OCI-LY3 (cell line): Measurements from ENCODE around the gene RNF40.

ENCODE experiments used
- H2AFZ ChIP-seq: fragments of 200-600, 300-600 bp; shearing (Covaris generic); 2 replicates; pipeline ENCODE4 v1.6.0; 2014; ENCODE audit warnings: antibody characterized with exemption, low read depth, low read length
- H3K27ac ChIP-seq: fragments of 200-600, 300-600 bp; sonication (generic); 2 replicates; pipeline ENCODE4 v1.5.1; 2014; ENCODE audit warnings: mild to moderate bottlenecking, low read length, moderate library complexity, mixed read lengths
- H3K27me3 ChIP-seq: fragments of 200-600, 300-600 bp; sonication (generic); 2 replicates; pipeline ENCODE4 v1.6.1; 2014; ENCODE audit warnings: low read depth, low read length, mixed read lengths
- H3K36me3 ChIP-seq: fragments of 200-600, 300-600 bp; sonication (generic); replicated peaks from 2 replicates; pipeline ENCODE3; 2014; ENCODE audit warnings: low read depth, low read length, mixed read lengths
- H3K4me1 ChIP-seq: fragments of 300-600, 200-600 bp; sonication (generic); 2 replicates; pipeline ENCODE4 v1.6.1; 2014; ENCODE audit warnings: low read length, mixed read lengths
- H3K4me2 ChIP-seq: fragments of 200-600, 300-600 bp; sonication (generic); 2 replicates; pipeline ENCODE4 v1.6.1; 2014; ENCODE audit warnings: low read length, mixed read lengths
- H3K4me3 ChIP-seq: fragments of 300-600, 200-600 bp; sonication (generic); 2 replicates; pipeline ENCODE4 v1.5.1; 2014; ENCODE audit warnings: antibody characterized with exemption, mild to moderate bottlenecking, low read length, moderate library complexity
- H3K79me2 ChIP-seq: fragments of 300-600, 200-600 bp; shearing (Covaris generic); 2 replicates; pipeline ENCODE4 v1.6.1; 2014; ENCODE audit warnings: mild to moderate bottlenecking, low read length, mixed read lengths
- H3K9ac ChIP-seq: fragments of 300-600, 200-600 bp; shearing (Covaris generic); 2 replicates; pipeline ENCODE4 v1.6.0; 2014; ENCODE audit warnings: mild to moderate bottlenecking, low read length, moderate library complexity
- H3K9me3 ChIP-seq: fragments of 200-600, 300-600 bp; shearing (Covaris generic); 2 replicates; pipeline ENCODE4 v1.6.1; 2014; ENCODE audit warnings: low read length, mixed read lengths; ENCODE audit not compliant: insufficient read depth
- H4K20me1 ChIP-seq: fragments of 200-600, 300-600 bp; sonication (generic); 2 replicates; pipeline ENCODE4 v1.6.1; 2016; ENCODE audit warnings: low read length, mixed read lengths; ENCODE audit not compliant: insufficient read depth
- EZH2phosphoT487 ChIP-seq: fragments of 200-600 bp; shearing (Covaris generic); IDR thresholded peaks from 2 replicates; pipeline ENCODE4 v1.6.1; 2018; ENCODE audit warnings: antibody characterized with exemption, mixed run types, low read depth
- TF ChIP-seq, protein P1 (sequence below): fragments of 200-600, 300-600 bp; sonication (generic); IDR thresholded peaks from 2 replicates; pipeline ENCODE4 v1.5.1; 2014; ENCODE audit warnings: antibody characterized with exemption, low read length, low read depth

RNF40 gene

DNA sequence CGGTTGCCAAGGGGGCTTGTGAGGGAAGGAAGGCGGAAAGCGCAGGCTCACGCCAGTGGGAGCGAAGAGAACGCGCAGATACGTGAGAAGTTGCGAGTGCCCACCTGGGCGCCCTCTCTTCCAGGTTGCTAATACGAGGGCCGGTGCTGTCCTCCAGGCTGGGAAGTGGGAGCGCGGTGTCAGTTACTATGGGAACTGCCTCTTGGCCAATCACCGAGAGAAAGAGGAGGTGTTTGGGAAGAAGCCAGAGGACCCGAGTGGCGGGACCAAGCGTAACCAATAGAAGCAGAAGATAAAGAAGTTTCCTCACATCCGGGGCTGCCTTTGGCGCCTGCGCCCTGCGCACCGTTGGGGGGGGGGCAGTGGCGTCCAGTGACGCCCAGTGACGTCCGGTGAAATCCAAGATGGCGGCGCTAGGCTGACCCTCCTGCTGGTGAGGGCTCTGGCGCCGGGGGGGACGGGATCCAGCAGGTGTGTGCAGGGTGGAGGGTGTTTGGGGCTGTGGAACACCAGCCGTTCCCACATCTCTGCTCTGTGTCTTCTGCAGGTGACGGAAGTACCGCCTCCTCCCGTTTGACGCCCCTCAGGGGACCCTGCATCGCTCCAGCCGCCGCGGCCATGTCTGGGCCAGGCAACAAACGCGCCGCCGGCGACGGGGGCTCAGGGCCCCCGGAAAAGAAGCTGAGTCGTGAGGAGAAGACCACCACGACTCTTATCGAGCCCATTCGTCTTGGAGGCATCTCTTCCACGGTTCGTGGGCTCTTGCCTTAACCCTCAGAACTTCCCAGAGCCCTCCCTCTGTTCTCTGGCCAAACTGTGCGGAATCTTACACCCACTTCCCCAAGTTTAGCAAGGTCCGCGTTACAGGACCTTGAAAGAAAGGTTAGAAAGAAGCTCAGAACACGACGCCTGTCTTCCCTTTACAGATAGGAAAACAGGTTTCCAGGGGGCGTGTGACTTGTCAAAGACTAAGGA, at the start of gene RNF40, which contains the start of gene CFAP119:
Gene RNF40, plus strand, starts transcription at position 395 of the 975 bp plus-strand sequence. Its CDS starts 224 bp downstream, at position 619.
Gene CFAP119, minus strand, starts transcription at position 135 of the 975 bp plus-strand sequence. CDS start 314 bp downstream, outside the sequence.
- H3K79me2 ChIP-seq, result peaks cover 20% of the 10 kb centered on the region
- H3K9ac ChIP-seq, result peak within 1 kb of the TSS; percentile 73
- H4K20me1 ChIP-seq, result no peaks in the 10 kb centered on the region
- peak within 1 kb of the TSS; percentile 78 for H3K4me2 ChIP-seq
- peak within 1 kb of the TSS; percentile 32; the same call in 1 of the 2 replicates for H2AFZ ChIP-seq
- no peak for TF ChIP-seq EZH2phosphoT487
- TF ChIP-seq, protein P1, sequence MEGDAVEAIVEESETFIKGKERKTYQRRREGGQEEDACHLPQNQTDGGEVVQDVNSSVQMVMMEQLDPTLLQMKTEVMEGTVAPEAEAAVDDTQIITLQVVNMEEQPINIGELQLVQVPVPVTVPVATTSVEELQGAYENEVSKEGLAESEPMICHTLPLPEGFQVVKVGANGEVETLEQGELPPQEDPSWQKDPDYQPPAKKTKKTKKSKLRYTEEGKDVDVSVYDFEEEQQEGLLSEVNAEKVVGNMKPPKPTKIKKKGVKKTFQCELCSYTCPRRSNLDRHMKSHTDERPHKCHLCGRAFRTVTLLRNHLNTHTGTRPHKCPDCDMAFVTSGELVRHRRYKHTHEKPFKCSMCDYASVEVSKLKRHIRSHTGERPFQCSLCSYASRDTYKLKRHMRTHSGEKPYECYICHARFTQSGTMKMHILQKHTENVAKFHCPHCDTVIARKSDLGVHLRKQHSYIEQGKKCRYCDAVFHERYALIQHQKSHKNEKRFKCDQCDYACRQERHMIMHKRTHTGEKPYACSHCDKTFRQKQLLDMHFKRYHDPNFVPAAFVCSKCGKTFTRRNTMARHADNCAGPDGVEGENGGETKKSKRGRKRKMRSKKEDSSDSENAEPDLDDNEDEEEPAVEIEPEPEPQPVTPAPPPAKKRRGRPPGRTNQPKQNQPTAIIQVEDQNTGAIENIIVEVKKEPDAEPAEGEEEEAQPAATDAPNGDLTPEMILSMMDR, result no peak
- H3K27me3 ChIP-seq, result no peaks in the 10 kb centered on the region
- H3K4me3 ChIP-seq, result peak within 1 kb of the TSS; percentile 81
- H3K36me3 ChIP-seq, result peaks cover 41% of the 10 kb centered on the region
- H3K27ac ChIP-seq, result peak within 1 kb of the TSS; percentile 50
- H3K4me1 ChIP-seq, result peaks cover 17% of the 10 kb centered on the region
- H3K9me3 ChIP-seq, result no peaks in the 10 kb centered on the region

DNA sequence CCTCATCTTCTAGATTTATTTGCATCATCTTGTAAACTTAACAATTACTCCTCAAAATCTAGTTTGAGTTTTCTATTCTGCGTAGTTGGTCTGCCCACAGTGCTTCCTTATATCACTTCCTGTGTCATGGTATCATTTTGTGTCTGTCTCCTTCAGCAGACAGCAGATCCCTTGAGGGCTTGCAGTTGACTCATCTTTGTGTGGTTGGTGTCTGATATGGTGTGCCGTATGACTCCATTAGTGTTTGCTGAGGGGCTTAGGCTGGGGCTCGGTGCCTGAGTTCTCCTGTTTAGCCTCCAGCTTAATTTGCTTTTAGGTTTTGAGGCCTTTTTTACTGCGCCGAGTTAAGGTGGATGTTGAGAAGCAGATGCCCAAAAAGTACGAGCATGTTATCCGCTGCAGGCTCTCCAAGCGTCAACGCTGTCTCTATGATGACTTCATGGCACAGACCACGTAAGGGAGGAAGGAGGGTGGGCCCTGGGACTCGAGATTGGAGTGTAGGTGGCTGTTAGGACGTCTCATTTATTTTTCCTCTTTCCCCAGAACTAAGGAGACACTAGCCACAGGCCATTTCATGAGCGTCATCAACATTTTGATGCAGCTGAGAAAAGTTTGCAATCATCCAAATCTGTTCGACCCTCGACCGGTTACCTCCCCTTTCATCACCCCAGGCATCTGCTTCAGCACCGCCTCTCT, 46.2 kb upstream of the RNF40 start:
- H3K27ac ChIP-seq, result peak overlapping the region; percentile 67
- H4K20me1 ChIP-seq, result no peaks in the 10 kb centered on the region; the same call in 1 of the 2 replicates
- TF ChIP-seq EZH2phosphoT487, result no peak
- TF ChIP-seq, protein P1, result no peak
- no peak overlapping the region for H3K4me3 ChIP-seq
- no peaks in the 10 kb centered on the region for H3K27me3 ChIP-seq
- H3K79me2 ChIP-seq, result peaks cover 37% of the 10 kb centered on the region
- no peak overlapping the region for H3K9ac ChIP-seq
- H3K4me1 ChIP-seq, result peaks cover 16% of the 10 kb centered on the region
- no peaks in the 10 kb centered on the region for H3K9me3 ChIP-seq
- H3K4me2 ChIP-seq, result peak overlapping the region; percentile 12; the same call in 1 of the 2 replicates
- H3K36me3 ChIP-seq, result peaks cover 69% of the 10 kb centered on the region
- H2AFZ ChIP-seq, result no peak overlapping the region

DNA sequence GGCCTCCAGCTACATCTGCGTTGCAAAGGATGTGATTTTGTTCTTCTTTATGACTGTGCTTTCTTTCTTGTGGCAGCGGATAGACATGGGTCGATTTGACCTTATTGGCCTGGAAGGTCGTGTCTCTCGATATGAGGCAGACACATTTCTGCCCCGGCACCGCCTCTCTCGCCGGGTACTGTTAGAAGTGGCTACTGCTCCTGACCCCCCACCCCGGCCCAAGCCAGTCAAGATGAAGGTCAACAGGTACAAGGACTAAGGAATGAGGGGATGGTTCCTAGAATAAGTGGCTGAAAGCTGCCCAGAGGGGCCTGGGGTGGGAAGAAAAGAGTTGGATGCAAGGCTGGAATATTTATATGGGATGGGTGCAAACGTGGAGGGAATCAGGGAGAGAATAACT, 42.0 kb upstream of the RNF40 start:
- TF ChIP-seq, protein P1, result no peak
- TF ChIP-seq EZH2phosphoT487, result no peak
- Histone ChIP-seq H3K36me3 (peaks cover 78% of the 10 kb centered on the region), H2AFZ (no peak overlapping the region), H3K79me2 (peaks cover 53% of the 10 kb centered on the region), H3K9ac (no peak overlapping the region), H3K27me3 (no peaks in the 10 kb centered on the region), H3K9me3 (no peaks in the 10 kb centered on the region), H3K4me2 (no peak overlapping the region), H3K27ac (no peak overlapping the region), H3K4me1 (peaks cover 17% of the 10 kb centered on the region), H4K20me1 (no peaks in the 10 kb centered on the region; the same call in 1 of the 2 replicates), H3K4me3 (no peak overlapping the region)

DNA sequence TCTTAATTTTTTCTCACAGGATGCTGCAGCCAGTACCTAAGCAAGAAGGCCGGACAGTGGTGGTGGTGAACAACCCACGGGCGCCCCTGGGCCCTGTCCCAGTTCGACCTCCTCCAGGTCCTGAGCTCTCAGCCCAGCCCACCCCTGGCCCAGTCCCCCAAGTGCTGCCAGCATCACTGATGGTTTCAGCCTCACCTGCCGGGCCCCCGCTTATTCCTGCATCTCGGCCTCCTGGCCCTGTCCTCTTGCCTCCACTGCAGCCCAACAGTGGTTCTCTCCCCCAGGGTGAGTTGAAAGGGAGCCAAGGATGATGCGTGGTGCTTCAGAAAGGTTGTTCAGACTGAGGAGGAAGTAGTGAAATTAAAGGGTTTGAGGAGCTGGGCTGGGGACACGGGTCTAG, 41.4 kb upstream of the RNF40 start:
- no peak overlapping the region for H2AFZ ChIP-seq
- no peaks in the 10 kb centered on the region for H3K9me3 ChIP-seq
- H3K27ac ChIP-seq, result no peak overlapping the region
- peaks cover 81% of the 10 kb centered on the region for H3K36me3 ChIP-seq
- no peak overlapping the region for H3K4me3 ChIP-seq
- no peaks in the 10 kb centered on the region for H3K27me3 ChIP-seq
- H3K9ac ChIP-seq, result no peak overlapping the region
- no peaks in the 10 kb centered on the region; the same call in 1 of the 2 replicates for H4K20me1 ChIP-seq
- no peak for TF ChIP-seq EZH2phosphoT487
- TF ChIP-seq, protein P1, result no peak
- H3K79me2 ChIP-seq, result peaks cover 58% of the 10 kb centered on the region
- peaks cover 12% of the 10 kb centered on the region for H3K4me1 ChIP-seq
- H3K4me2 ChIP-seq, result no peak overlapping the region
